H9 (cell line): ENCODE data around the gene PLAC9. TPM values are rescaled to one million over a fixed set of nuclear protein-coding genes. Genes with fewer than 3 reads are reported as not detected.
A peak's percentile ranks its signal among the peaks of the same experiment; 100 is the strongest.

Experiments used
- DNase-seq: peaks from one replicate; pipeline ENCODE4 v3.0.0-alpha.2; 2017
- H2AFZ ChIP-seq: one replicate; pipeline ENCODE4 v1.6.1; 2013; ENCODE audit warnings: mild to moderate bottlenecking, low read length, control low read depth, moderate library complexity
- H2AK5ac ChIP-seq: 2 replicates; pipeline ENCODE4 v1.6.1; 2013; ENCODE audit warnings: low read length, control low read depth, mixed read lengths; ENCODE audit not compliant: insufficient read length
- H2BK120ac ChIP-seq: one replicate; pipeline ENCODE4 v1.6.1; 2013; ENCODE audit warnings: low read depth, mild to moderate bottlenecking, low read length, control low read depth, inconsistent platforms; ENCODE audit not compliant: poor library complexity, severe bottlenecking
- H2BK12ac ChIP-seq: 2 replicates; pipeline ENCODE4 v1.6.1; 2013; ENCODE audit warnings: low read length, control low read depth, mixed read lengths, low read depth; ENCODE audit not compliant: insufficient read length
- H2BK15ac ChIP-seq: 2 replicates; pipeline ENCODE4 v1.6.1; 2013; ENCODE audit warnings: low read depth, low read length, control low read depth
- H2BK20ac ChIP-seq: one replicate; pipeline ENCODE4 v1.6.1; 2013; ENCODE audit warnings: low read depth, mild to moderate bottlenecking, low read length, control low read depth, inconsistent platforms; ENCODE audit not compliant: poor library complexity, severe bottlenecking
- H2BK5ac ChIP-seq: 2 replicates; pipeline ENCODE4 v1.6.1; 2013; ENCODE audit warnings: low read length, control low read depth, mixed read lengths; ENCODE audit not compliant: insufficient read length
- H3K14ac ChIP-seq: 2 replicates; pipeline ENCODE4 v1.6.1; 2013; ENCODE audit warnings: low read length, control low read depth; ENCODE audit not compliant: insufficient read depth
- H3K18ac ChIP-seq: 2 replicates; pipeline ENCODE4 v1.6.1; 2013; ENCODE audit warnings: low read depth, mild to moderate bottlenecking, mixed read lengths, low read length, control low read depth; ENCODE audit not compliant: insufficient read length
- H3K23ac ChIP-seq: 2 replicates; pipeline ENCODE4 v1.6.1; 2013; ENCODE audit warnings: low read length, control low read depth, mixed read lengths, low read depth; ENCODE audit not compliant: insufficient read length
- H3K23me2 ChIP-seq: 2 replicates; pipeline ENCODE4 v1.6.1; 2013; ENCODE audit warnings: low read depth, mild to moderate bottlenecking, mixed read lengths, low read length, control low read depth; ENCODE audit not compliant: insufficient read length, poor library complexity, severe bottlenecking
- H3K27ac ChIP-seq: 2 replicates; pipeline ENCODE4 v1.5.1; 2013; ENCODE audit warnings: low read length, control low read depth, mixed read lengths, low read depth; ENCODE audit not compliant: insufficient read length
- H3K27me3 ChIP-seq: 2 replicates; pipeline ENCODE4 v1.6.1; 2013; ENCODE audit warnings: low read length, control low read depth, inconsistent platforms; ENCODE audit not compliant: insufficient read depth
- H3K4ac ChIP-seq: 2 replicates; pipeline ENCODE4 v1.6.1; 2013; ENCODE audit warnings: low read depth, mild to moderate bottlenecking, control low read depth, inconsistent platforms, low read length, moderate library complexity
- H3K4me1 ChIP-seq: 2 replicates; pipeline ENCODE4 v1.6.1; 2013; ENCODE audit warnings: low read length, control low read depth, inconsistent platforms; ENCODE audit not compliant: insufficient read depth
- H3K4me2 ChIP-seq: 2 replicates; pipeline ENCODE4 v1.6.1; 2013; ENCODE audit warnings: low read length, control low read depth, mixed read lengths; ENCODE audit not compliant: insufficient read length, insufficient read depth
- H3K56ac ChIP-seq: 2 replicates; pipeline ENCODE4 v1.6.1; 2013; ENCODE audit warnings: low read depth, mild to moderate bottlenecking, mixed read lengths, low read length, control low read depth; ENCODE audit not compliant: insufficient read length
- H3K79me1 ChIP-seq: 2 replicates; pipeline ENCODE4 v1.6.1; 2013; ENCODE audit warnings: low read depth, mild to moderate bottlenecking, moderate library complexity, low read length, control low read depth, inconsistent platforms; ENCODE audit not compliant: insufficient read depth, poor library complexity, severe bottlenecking
- H3K79me2 ChIP-seq: 2 replicates; pipeline ENCODE4 v1.6.1; 2013; ENCODE audit warnings: low read length, control low read depth, inconsistent platforms; ENCODE audit not compliant: insufficient read depth
- H3K9ac ChIP-seq: 2 replicates; pipeline ENCODE4 v1.6.1; 2013; ENCODE audit warnings: low read length, control low read depth, mixed read lengths; ENCODE audit not compliant: insufficient read length; ENCODE audit errors: extremely low read depth
- H3K9me3 ChIP-seq: one replicate; pipeline ENCODE4 v1.6.1; 2013; ENCODE audit warnings: low read depth, low read length, inconsistent platforms; ENCODE audit not compliant: control insufficient read depth
- H3T11ph ChIP-seq: one replicate; pipeline ENCODE4 v1.6.1; 2013; ENCODE audit warnings: mild to moderate bottlenecking, low read length, control low read depth, inconsistent platforms
- H4K20me1 ChIP-seq: one replicate; pipeline ENCODE4 v1.6.1; 2013; ENCODE audit not compliant: control insufficient read depth, insufficient read length, insufficient read depth
- H4K5ac ChIP-seq: 2 replicates; pipeline ENCODE4 v1.6.1; 2013; ENCODE audit warnings: low read depth, mild to moderate bottlenecking, mixed read lengths, low read length, control low read depth; ENCODE audit not compliant: insufficient read length
- H4K8ac ChIP-seq: replicated peaks from 2 replicates; pipeline ENCODE4 v1.6.1; 2013; ENCODE audit warnings: low read length, control low read depth, mixed read lengths, low read depth; ENCODE audit not compliant: insufficient read length
- H4K91ac ChIP-seq: 2 replicates; pipeline ENCODE4 v1.6.1; 2013; ENCODE audit warnings: low read depth, mild to moderate bottlenecking, moderate library complexity, mixed read lengths, low read length, control low read depth; ENCODE audit not compliant: insufficient read length
- H3K27ac Mint-ChIP-seq, 3 experiments: 2 replicates in 2 of 3; 3 replicates in 1 of 3; pipeline ENCODE4 v1.8.0; 2020 to 2021; ENCODE audit warnings: mixed read lengths in 3 of 3, mild to moderate bottlenecking in 1 of 3, moderate library complexity in 1 of 3
- H3K27me3 Mint-ChIP-seq: 2 replicates; pipeline ENCODE4 v1.8.0; 2021; ENCODE audit warnings: low read depth, mild to moderate bottlenecking, moderate library complexity, mixed read lengths
- H3K36me3 Mint-ChIP-seq, 3 experiments: 2 replicates in 2 of 3; 3 replicates in 1 of 3; pipeline ENCODE4 v1.8.0; 2020 to 2021; ENCODE audit warnings: low read depth in 3 of 3, mixed read lengths in 3 of 3; ENCODE audit not compliant: insufficient read depth in 1 of 3
- H3K4me1 Mint-ChIP-seq, 2 experiments: 2 replicates each; pipeline ENCODE4 v1.8.0; 2020; ENCODE audit warnings: mixed read lengths in 2 of 2
- H3K4me3 Mint-ChIP-seq, 2 experiments: 2 replicates in 1 of 2; 3 replicates in 1 of 2; pipeline ENCODE4 v1.8.0; 2020 to 2021; ENCODE audit warnings: mild to moderate bottlenecking in 2 of 2, mixed read lengths in 2 of 2, moderate library complexity in 1 of 2
- H3K9me3 Mint-ChIP-seq, 2 experiments: 2 replicates in 1 of 2; 3 replicates in 1 of 2; pipeline ENCODE4 v1.8.0; 2020; ENCODE audit warnings: mild to moderate bottlenecking in 2 of 2, mixed read lengths in 2 of 2, moderate library complexity in 1 of 2
- WGBS: extraction: QIAGEN DNeasy Blood & Tissue Kit; methylation state at CpG from one replicate; pipeline ENCODE4 v1.1.7; 2013; ENCODE audit warnings: missing lambda C conversion rate, low lambda C conversion rate, mixed read lengths; ENCODE audit not compliant: insufficient read length; ENCODE audit errors: extremely low coverage; 5-methylcytosine and 5-hydroxymethylcytosine counted together
- total RNA-seq: library from RNA; stranded (reverse); gene quantifications from 2 replicates; pipeline ENCODE4 v1.2.1, GENCODE V29; 2021
- TF ChIP-seq, protein P1 (sequence below): fragments of 200-600 bp; sonication (generic); conservative IDR thresholded peaks from 3 replicates; pipeline ENCODE4 v1.8.0; 2021; ENCODE audit warnings: antibody characterized with exemption, mild to moderate bottlenecking

The PLAC9 gene
- total RNA-seq, 1 experiment from 2014 or later, result 4.3 TPM

DNA sequence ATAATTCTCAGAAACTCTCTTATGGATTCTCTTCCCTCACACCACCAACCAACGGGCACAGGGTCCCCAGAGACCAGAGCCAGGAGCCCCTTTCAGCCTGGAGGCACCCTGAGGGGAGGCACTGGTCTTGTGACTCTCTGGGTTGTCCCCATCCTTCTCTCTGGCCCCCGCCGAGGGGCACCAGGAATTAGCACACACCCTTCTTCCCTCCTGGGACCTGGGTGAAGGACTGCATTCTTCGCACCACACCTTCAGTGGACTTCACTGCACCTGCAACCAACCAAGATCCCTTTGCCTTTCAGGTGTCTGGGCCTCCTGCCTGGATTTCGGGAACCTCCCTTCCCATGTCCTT, 22.1 kb downstream of the PLAC9 start:
- no peak overlapping the region for H3K18ac ChIP-seq
- H3K27me3 Mint-ChIP-seq, result no peaks in the 10 kb centered on the region
- no peak overlapping the region for H2BK12ac ChIP-seq
- no peaks in the 10 kb centered on the region for H3K4me1 ChIP-seq
- H3K27ac ChIP-seq, result no peak overlapping the region
- H3K4ac ChIP-seq, result no peak overlapping the region
- H2BK5ac ChIP-seq, result no peak overlapping the region
- peaks cover 1 to 3% of the 10 kb centered on the region in 2 experiments; a peak in 2 of 5 replicates for H3K9me3 Mint-ChIP-seq
- H3K9ac ChIP-seq, result no peak overlapping the region
- no peak overlapping the region for H3K4me3 Mint-ChIP-seq
- no peaks in the 10 kb centered on the region for H3K9me3 ChIP-seq
- H3T11ph ChIP-seq, result no peak overlapping the region
- H2BK15ac ChIP-seq, result no peak overlapping the region
- H3K79me1 ChIP-seq, result no peaks in the 10 kb centered on the region
- no peak overlapping the region for H4K8ac ChIP-seq
- no peak overlapping the region for H3K56ac ChIP-seq
- DNase-seq, result no peak
- no peak overlapping the region for H3K4me2 ChIP-seq
- H3K23me2 ChIP-seq, result no peaks in the 10 kb centered on the region
- no peak overlapping the region for H4K91ac ChIP-seq
- no peak overlapping the region for H3K23ac ChIP-seq
- H3K4me1 Mint-ChIP-seq, result peaks cover 7 to 13% of the 10 kb centered on the region in 2 experiments; a peak in 3 of 4 replicates
- no peaks in the 10 kb centered on the region for H4K20me1 ChIP-seq
- H2BK20ac ChIP-seq, result no peak overlapping the region
- H3K27me3 ChIP-seq, result no peaks in the 10 kb centered on the region; the same call in 1 of the 2 replicates
- no peaks in the 10 kb centered on the region for H3K79me2 ChIP-seq
- H4K5ac ChIP-seq, result no peak overlapping the region
- H2BK120ac ChIP-seq, result no peak overlapping the region
- H3K27ac Mint-ChIP-seq, result 0 out of 7 replicates have a peak overlapping the region, but pooled peaks of 1 of the 3 experiments have one; percentile 49
- TF ChIP-seq, protein P1, sequence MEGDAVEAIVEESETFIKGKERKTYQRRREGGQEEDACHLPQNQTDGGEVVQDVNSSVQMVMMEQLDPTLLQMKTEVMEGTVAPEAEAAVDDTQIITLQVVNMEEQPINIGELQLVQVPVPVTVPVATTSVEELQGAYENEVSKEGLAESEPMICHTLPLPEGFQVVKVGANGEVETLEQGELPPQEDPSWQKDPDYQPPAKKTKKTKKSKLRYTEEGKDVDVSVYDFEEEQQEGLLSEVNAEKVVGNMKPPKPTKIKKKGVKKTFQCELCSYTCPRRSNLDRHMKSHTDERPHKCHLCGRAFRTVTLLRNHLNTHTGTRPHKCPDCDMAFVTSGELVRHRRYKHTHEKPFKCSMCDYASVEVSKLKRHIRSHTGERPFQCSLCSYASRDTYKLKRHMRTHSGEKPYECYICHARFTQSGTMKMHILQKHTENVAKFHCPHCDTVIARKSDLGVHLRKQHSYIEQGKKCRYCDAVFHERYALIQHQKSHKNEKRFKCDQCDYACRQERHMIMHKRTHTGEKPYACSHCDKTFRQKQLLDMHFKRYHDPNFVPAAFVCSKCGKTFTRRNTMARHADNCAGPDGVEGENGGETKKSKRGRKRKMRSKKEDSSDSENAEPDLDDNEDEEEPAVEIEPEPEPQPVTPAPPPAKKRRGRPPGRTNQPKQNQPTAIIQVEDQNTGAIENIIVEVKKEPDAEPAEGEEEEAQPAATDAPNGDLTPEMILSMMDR, result no peak
- no CpG with 5 or more reads among the region's 5 CpGs for WGBS
- H2AFZ ChIP-seq, result no peak overlapping the region
- no peak overlapping the region for H3K14ac ChIP-seq
- no peak overlapping the region for H2AK5ac ChIP-seq
- peaks cover 19 to 43% (median 42%) of the 10 kb centered on the region in 3 experiments for H3K36me3 Mint-ChIP-seq
